OCI-M2 (cell line): Measurements from ENCODE around the gene NSMF.

Experiments
- DNase-seq: peaks from one replicate; lab custom pipeline; 2025; ENCODE audit not compliant: unreplicated experiment; lab: John Stamatoyannopoulos, UW

Gene NSMF

DNA sequence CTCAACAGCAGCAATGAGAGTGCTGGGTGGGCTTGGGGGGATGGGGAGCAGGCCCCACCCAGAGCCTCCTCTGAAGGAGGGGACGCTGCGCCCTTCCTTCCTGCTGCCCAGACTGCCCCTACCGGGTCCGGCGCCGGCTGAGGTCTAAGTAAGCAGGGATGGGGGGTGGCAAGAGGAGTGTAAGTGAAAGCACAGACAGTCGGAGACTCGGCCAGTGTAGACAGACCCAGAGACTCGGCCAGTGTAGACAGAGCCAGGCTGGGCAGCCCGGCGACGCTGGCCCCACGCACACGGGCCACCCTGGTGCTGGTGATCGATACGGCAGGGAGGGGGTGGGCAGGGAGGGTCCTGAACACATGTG lies 10.6 kb downstream of the NSMF start:
- DNase-seq, result no peak

DNA sequence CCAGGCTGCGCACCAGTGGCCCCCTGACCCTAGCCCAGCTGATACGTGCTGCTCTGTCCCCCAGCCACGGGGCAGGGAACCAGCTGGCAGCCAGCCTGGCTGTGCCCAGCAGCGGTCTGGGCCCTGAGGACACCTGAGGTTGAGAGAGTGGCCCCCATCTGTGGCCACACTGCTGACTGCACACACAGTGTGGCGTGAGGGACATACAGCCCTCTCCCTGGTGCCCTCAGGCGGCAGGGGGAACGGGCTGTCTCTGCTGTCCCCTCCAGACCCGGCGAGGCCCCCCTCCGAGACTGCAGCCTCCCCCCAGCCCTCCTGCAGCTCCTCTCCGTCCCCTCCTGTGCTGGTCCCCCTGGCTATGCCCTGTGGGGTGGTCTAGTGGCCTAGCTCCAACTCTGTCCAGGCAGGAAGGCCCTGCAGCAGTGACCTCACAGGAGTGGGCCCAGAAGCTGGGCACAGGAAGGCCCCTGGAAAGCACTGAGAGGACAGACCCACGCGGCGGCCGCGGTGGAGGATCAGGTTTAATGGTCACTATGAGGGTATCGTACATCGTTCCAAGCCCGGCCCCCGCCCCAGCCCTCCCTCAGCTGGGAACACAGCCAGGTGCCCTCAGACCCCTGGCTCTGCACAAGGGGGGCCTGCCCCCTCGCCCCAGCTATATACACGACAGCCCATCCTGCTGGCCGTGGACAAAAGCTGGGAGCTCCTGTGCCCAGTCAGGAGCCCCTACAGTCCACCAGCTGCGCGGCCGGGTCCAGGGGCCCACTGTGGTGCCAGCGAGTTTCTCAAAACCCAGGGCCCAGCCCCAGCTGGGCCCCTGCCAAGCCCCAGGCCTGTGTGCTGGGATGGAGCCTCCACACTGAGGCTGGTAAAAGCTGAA lies 11.2 kb downstream of the NSMF start:
- DNase-seq, result no peak

DNA sequence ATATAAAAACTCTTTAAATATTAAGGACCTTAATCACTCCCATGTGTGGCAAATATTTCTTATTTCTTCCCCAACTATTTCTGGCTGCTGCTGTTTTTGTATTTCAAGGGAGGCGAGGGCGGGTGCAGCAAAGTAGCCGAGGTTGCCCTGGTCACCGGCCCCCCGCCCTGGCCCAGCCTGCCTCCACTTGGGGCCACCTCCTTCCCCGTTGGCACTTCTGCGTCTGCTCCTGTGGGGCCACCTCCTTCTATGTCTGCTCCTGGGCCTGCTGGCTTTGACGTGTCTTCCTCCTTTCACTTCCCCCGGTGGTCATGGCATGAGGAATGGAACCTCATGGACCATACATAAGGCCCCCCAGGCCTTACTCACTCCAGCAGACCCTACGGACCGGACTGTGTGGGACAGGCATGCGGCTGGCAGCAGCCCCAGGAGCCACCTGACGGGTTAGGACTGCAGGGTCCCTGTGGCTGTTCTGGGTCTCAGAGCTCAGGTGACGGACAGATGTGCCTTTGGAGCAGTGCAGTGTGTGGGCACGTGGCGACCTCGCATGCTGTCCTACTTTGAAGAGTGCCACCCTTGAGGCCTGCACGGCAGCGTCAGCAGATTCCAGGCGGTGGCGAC lies 12.2 kb downstream of the NSMF start:
- DNase-seq, result no peak

DNA sequence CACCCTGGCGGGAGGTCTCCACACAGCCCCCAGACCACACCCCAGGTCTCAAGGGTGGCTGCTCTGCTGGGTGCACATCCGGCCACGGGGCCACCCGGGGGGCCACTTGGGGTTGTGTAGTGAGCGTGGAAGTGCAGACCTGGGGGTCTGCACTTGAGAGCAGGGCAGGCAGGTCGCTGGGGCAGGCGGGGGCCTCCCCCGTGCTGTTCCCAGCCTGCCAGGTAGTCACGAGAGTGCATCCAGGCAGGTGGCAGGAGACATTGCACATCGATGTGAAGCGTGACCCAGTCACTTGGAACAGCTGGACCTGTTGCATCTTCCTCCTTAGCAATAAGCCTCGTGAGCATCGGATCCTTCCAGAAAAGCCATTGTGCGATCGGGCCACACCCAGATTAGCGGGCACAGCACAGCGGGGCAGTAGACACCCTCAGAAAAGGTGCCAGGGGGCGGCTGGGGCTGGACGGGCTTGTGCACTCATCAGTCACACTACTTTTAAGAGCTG lies 13.2 kb downstream of the NSMF start:
- no peak for DNase-seq

DNA sequence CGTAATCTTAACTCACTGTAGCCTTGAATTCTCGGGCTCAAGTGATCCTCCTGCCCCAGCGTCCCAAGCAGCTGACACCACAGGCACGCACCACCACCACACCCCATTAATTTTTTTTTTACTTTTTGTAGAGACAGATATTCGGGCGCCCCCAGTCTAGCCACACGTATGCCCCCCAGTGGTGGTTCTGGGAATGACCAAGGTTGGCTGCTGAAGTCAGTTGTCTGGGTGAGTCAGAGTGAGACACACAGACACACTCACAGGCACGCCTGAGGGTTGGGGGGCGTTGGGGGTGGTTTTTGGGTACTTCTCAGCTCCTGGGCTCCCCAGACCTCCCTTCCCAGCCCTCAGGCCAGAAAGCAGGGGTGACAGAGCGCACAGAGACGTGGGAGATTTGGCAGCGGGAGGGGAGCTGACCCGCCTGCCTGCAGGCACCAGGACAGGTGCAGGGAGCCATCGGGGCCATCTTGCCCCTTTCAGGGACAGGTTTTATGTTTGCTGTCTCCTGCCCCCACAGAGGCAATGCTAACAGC lies 13.8 kb downstream of the NSMF start:
- peak; percentile 17 for DNase-seq

DNA sequence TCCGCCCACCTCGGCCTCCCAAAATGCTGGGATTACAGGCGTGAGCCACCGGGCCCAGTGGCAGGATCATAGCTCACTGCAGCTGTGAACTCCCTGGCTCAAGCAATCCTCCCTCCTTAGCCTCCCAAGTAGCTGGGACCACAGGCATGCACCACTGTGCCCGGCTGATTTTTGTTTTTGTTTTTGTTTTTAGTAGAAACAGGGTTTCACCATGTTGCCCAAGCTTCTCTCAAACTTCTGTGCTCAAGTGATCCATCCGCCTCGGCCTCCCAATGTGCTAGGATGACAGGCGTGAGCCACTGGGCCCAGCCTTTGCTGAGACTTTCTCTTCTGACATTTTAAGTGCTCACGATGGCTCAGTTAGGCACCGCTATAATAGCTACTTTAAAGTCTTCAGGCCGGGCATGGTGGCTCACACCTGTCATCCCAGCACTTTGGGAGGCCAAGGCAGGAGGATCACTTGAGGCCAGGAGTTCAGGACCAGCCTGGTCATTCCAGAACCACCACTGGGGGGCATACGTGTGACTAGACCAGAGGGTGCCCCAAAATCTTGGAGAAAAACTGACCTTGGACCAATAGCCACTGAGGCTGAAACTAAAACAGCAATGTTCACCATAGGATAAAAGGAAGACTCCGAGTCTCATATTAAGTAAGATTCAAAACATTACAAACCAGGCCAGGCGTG lies 14.9 kb downstream of the NSMF start:
- DNase-seq, result no peak

DNA sequence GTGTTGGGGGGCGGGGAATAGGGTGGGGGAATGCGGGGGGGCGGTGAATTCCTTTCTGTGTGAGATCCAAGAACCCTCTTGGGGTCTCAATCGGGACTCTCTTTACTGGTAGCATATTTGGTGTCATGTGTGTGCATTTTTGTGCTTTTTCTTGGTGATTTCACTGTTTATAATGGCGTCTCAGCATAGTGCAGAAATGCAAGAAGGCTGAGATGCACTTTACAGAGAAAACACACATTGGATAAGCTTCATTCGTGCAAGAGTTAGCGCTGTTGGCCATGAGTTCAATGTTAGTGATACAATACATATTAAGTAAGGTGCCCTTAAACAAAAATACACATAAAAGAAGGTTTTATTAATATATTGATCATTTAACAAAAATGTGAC lies 17.2 kb downstream of the NSMF start:
- no peak for DNase-seq

DNA sequence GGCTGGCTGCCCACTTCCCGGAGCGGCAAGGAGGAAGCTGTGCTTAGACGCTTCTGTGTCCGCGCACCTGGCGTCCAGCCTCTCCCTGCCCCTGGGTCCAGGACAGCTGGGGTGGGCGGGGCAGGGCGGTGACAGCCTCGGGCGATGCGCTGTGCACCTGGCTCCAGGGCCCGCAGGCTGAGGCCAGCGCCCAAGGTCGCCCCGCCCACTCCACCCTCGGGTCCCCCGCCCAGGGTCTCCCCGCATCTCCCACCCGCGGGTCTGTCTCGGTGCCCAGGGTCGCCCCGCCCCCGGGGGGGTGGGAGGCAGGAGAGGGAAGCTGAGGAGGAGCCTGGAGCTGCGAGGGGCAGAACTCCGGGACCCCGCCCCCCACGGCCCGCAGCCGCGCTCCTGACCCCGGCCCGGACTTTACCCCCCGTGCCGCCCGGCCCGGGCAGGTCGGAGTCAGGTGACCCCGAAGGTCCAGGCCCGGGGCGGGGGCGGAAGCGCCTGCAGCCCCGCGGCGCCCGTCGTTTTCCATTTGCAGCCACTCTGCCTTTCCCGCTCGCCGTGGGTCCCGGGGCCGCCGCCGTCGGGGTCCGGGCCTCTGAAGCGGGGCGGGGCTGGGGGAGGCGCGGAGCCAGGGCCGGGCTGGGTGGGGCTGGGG lies 17.7 kb downstream of the NSMF start, which contains the start of gene ENTPD8:
Gene ENTPD8 (minus strand): TSS at position 69 of the 646 bp plus-strand sequence. CDS start 3,072 bp downstream, outside the sequence.
- no peak for DNase-seq

DNA sequence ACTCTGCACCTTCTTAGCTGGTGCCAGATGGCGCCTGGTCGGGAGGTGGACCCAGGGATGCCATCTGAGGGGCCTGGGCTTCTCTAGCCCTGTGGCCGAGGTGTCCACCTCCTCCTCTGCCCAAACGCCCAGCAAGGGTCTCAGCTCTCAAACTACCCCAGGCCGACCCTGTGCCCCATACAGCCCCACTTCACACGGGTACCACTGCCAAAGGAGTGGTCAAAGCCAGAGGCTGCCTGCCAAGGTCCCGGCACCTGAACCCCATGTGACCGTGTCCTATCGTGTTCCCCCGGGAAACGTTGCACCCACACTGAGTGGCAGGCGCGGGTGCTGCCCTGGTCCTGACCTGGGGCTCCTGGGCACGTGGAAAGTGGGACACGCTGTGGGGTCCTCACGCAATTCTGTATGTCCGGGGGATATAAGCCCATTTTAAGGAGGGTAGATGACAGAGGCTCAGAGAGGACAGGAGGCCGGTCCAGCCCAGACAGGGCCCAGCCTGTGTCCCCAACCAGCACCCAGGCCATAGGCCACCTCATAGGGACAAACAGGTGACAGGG lies 19.9 kb downstream of the NSMF start:
- no peak for DNase-seq

DNA sequence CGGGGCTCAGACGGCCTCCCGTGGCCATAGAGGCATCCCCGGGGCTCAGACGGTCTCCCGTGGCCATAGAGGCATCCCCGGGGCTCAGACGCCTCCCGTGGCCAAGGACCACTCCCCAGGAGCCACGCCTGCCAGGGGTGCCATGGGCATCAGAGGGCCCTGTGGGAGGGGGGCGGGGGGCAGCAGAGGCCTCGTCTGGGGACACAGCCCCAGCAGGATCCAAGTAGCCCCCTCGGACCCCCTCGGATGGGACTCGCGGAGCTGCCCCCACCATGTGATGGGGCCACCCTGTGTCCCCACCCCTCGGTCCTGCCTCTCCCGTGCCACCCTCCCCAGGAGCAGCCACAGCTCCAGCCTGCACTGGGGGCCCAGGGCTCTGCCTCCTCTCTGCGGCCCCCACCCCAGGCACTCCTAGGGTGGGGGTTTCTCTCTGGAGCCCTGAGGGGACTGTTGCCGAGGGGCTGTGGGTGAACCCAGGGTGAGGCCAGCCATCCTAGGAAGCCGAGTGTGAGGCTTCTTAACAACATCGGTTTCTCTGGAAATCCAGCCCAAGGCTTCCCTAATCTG lies 20.5 kb downstream of the NSMF start:
- no peak for DNase-seq

DNA sequence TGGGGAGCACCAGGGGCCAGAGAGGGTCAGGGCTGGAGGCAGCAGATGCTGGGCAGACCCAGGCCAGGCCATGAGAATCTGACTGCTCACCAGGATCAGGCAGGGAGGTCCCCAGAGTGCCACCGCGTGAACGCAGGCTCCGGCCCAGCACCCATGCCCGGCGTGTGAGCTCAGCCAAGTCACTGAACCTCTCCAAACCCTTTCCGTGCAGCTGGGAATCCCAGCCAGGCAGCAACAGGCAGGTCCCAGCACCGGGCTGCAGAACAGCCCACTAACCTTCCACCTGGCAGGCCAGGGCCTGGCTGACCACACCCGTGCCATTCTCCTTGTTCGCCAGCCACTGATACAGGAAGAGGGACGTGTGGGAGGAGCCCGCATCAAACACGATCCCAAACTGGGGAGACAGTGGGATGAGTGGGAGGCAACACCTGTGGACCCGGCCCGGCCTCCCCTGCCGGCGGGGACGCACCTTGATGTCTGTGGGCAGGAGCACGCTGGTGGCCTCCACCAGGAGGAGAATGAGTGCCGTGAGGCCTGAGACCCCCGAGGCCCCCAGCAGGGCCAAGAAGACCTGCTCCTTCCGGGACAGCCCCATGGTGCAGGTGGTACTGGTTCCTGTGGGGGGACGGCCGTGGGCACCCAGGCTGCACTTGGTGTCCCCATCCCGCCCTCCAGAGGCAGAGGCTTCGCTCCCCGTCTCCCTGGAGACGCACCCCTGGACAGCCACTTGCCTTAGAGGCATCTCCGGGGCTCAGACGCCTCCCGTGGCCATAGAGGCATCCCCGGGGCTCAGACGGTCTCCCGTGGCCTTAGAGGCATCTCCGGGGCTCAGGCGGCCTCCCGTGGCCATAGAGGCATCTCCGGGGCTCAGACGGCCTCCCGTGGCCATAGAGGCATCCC lies 21.2 kb downstream of the NSMF start:
- DNase-seq, result no peak

DNA sequence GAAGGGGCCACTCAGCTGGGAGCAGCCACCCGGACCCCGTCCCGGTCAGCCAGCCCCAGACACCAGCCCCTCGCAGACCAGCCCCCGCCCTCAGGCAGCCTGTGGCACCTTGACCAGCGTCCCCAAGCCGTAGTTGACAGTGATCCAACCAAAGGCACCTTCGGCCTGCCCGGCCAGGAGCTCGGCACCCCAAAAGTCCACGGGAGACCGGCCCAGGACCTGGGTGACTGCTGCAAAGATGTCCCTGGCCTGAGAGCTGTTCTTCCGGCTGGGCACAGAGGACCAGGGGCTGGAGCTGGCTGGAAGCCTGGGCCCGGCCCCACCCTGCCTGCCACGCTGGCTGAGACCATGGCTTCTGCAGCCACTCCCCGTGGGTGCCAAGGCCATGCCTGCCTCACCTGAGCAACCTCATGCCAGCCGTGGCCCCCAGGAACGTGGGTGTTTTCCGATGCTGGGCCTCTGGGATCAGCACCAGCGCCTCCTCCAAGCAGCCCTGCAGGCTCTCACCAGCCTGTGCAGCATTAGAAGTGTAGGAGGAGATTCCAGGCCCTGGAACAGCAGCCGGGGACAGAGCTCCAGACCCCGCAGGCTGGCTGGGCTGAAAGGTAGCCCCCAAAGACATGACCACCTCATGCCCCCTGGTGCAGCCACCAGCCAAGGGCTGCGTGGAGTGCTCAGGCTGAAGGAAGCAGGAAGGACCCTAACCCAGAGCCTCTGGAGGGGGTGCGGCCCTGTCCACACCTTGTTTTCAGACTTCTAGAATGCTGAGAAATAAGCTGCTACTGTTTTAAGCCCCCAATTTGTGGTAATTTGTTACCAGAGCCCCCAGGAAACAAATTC lies 22.2 kb downstream of the NSMF start:
- no peak for DNase-seq

DNA sequence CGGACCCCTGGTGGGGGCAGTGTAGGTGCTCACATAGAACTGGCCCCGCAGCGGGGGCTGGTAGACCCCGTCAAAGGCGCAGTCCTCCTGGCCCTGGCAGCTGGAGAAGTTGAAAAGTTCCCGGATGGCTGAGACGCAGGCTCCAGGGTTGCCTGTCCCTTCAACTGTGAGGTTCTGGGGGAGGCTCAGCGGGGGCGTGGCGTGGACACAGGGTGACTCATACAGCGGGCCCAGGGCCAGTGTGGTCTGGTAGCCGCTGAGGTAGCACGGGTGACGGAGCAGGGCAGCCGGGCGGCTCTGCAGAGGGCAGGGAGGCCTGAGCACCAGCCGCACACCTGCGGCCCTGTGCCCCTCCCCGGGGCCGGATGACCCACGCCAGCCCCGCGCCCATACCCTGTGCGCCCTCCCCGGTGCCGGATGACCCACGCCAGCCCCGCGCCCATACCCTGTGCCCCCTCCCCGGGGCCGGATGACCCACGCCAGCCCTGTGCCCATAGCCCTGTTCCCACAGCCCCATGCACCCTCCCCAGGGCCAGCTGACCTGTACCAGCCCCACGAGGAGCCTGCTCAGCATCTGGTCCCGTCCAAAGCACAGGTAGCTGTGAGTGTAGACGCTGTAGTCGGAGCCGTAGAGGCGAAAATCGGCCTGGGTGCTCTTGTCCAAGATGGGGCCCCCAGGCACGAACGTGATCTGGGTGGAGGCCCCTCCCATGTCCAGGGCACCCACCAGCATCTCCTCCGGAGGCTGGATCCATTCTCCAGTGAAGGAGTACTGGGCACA lies 23.0 kb downstream of the NSMF start:
- no peak for DNase-seq

DNA sequence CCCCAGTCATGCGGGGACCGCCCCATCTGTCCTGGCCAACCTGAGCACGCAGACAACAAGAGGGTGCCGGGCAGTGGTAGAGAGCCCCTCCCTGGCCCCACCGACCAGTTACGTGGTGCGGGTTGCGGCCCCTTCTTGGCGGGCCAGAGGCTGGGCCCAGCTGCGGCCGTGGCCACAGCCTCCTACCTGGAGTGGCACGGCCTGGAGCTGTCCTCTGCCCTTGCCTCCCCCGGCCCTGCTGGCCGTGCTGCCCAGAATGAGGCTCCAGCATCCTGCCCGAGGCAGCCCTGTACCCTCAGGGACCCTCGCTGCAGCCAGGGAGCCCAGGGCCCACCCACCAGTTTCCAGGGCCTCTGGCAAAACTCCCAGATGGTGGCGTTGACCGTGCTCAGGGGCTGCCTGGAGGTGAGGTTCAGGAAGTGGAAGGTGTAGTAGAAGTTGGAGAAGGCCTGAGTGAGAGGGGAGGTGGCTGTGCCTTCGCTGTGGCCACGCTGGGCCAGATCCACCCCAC lies 23.7 kb downstream of the NSMF start:
- no peak for DNase-seq

DNA sequence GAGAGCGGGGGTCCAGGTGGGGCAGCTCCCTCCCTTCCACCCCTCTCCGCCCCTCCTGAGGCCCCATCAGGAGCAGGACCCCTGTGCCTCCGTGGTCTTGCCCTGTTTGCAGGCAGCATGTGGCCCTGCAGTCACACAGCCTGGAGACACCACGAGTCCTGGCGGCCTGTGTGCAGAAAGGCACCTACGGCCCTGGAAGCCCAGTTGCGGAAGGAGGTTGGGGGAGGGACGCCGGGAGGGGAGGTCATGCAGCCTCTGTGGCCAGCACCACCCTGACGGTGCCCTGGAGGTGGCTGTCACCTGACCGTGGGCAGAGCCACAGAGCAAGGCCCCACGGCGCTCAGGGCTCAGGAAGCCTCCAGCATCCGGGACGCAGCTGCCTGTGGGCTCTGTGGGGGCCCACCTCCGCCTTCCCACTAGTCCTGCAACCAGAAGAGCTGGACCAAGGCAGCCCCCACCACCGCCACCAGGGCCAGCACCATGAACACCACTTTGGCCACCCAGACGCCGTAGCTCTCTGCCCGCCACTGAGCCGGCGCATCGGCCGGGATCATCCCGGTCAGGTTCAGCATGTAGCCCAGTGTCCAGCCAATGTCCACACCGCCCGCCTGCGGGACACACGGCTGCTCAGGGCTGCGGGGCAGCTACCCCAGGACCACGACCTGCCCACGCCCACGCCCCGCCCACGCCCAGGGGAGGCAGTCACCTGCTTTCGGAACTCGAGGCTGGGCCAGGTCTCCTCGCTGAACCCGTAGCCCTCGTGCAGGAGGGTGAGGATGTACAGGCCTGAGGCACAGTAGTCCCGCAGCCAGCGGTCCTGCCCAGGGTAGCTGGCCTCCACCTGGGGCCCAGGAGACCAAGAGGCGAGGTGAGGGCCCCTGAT lies 24.4 kb downstream of the NSMF start:
- no peak for DNase-seq

DNA sequence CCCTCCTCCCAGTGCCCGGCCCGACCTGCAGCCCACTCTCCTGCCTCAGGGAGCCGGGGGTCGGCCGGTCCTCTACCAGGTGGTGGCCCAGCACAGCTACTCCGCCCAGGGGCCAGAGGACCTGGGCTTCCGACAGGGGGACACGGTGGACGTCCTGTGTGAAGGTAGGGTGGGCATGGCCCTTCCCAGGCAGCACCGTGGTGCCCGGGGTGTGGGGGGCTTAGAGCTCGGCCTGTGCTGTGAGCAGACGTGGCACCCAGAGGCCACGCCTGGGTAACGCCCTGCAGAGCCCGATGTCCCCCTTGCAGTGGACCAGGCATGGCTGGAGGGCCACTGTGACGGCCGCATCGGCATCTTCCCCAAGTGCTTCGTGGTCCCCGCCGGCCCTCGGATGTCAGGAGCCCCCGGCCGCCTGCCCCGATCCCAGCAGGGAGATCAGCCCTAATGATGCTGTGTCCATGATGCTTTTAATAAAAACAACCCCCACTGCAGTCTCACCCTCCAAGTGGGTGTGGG lies 25.2 kb downstream of the NSMF start:
- DNase-seq, result no peak
